Measurements from ENCODE around the gene SIK3.

Gene SIK3

DNA sequence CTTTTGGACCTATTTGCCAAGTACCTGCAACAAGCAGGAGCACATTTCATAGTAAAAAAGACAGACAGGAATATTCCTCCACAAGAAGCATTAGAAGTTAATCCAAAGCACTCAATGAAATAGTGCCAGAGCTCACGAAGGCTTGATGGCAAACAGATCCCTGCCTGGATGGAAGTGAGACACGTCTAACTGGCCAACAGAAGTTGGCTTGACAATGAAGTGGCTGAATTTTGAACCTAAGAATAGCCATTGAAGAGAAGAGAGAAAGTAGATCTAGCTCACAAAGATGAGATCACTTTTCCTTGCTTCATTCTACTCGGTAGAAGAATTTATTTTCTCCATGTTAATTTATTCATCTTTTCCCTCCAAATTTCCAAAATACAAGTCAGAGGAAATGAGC, 230.2 kb downstream of the SIK3 start:
- TF ChIP-seq, protein P1, sequence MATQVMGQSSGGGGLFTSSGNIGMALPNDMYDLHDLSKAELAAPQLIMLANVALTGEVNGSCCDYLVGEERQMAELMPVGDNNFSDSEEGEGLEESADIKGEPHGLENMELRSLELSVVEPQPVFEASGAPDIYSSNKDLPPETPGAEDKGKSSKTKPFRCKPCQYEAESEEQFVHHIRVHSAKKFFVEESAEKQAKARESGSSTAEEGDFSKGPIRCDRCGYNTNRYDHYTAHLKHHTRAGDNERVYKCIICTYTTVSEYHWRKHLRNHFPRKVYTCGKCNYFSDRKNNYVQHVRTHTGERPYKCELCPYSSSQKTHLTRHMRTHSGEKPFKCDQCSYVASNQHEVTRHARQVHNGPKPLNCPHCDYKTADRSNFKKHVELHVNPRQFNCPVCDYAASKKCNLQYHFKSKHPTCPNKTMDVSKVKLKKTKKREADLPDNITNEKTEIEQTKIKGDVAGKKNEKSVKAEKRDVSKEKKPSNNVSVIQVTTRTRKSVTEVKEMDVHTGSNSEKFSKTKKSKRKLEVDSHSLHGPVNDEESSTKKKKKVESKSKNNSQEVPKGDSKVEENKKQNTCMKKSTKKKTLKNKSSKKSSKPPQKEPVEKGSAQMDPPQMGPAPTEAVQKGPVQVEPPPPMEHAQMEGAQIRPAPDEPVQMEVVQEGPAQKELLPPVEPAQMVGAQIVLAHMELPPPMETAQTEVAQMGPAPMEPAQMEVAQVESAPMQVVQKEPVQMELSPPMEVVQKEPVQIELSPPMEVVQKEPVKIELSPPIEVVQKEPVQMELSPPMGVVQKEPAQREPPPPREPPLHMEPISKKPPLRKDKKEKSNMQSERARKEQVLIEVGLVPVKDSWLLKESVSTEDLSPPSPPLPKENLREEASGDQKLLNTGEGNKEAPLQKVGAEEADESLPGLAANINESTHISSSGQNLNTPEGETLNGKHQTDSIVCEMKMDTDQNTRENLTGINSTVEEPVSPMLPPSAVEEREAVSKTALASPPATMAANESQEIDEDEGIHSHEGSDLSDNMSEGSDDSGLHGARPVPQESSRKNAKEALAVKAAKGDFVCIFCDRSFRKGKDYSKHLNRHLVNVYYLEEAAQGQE (IDR thresholded peaks at IDR 0.05; ENCODE audit: insufficient read depth in 1 of 2, low read depth in 2 of 2, low read length in 2 of 2), result no peak
- TF ChIP-seq FOXP2 (optimal IDR thresholded peaks at IDR 0.05; ENCODE audit: borderline replicate concordance, extremely low read depth, extremely low read length, insufficient read depth) (no peak), TAF1 (IDR thresholded peaks at IDR 0.05; ENCODE audit: borderline replicate concordance, insufficient read depth, low read length) (no peak), POLR2AphosphoS5 (IDR thresholded peaks at IDR 0.05; ENCODE audit: low read depth, low read length) (no peak), SIN3A (IDR thresholded peaks at IDR 0.05; ENCODE audit: borderline replicate concordance, insufficient read depth, low read length) (no peak)

DNA sequence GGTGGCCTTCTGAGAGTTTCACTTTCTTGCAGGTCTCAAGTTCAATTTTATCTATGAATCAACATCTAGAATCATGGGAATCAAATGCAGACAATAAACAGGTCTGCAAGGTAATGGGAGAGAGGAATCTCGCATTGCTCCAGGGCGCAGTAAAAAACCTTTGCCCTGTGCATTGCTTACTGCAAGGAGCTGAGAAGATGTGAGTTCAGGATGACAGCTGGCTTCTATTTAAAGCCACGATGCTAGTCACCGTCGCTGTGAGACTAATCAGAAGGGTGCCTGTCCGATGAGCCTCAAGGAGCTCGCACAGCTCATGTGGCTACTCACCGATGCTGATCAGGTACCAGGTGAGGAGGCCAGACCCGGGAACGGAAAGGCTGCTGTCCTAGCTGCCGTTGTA, 230.6 kb downstream of the SIK3 start:
- TF ChIP-seq, protein P1 (IDR thresholded peaks at IDR 0.05; ENCODE audit: insufficient read depth in 1 of 2, low read depth in 2 of 2, low read length in 2 of 2), result no peak
- no peak for TF ChIP-seq POLR2AphosphoS5 (IDR thresholded peaks at IDR 0.05; ENCODE audit: low read depth, low read length)
- TF ChIP-seq SIN3A (IDR thresholded peaks at IDR 0.05; ENCODE audit: borderline replicate concordance, insufficient read depth, low read length), result no peak
- TF ChIP-seq FOXP2 (optimal IDR thresholded peaks at IDR 0.05; ENCODE audit: borderline replicate concordance, extremely low read depth, extremely low read length, insufficient read depth), result no peak
- TF ChIP-seq TAF1 (IDR thresholded peaks at IDR 0.05; ENCODE audit: borderline replicate concordance, insufficient read depth, low read length), result no peak

DNA sequence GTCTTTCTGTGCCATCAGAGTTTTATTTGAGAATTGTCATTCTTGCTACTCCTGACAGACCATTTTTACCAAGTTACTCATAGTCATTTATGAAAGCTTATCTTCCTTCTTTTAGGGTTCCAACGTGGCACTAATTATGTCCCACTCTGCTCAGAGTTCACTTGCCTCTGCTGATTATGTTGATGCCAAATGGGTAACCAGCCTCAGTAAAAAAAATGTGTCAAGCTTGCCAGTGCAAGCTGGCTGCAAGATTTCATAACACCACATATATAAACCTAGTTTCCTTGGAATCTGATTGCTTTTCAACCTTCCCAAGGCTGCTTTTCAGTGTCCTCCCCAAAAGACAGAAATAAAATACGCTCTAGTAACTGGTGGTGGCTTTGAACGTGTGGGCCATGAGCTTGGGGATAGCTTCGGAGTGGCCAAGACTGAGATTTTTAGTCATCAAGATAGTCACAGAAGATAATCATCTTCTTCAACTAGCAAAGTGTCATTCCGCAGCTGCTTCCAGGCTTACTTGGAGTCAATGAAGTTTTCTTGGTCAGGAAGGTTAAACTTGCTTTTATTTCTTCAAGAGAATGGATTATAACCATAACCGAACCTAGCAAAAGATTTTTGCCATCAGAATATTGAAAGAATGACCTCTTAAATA, 231.3 kb downstream of the SIK3 start:
- TF ChIP-seq FOXP2 (optimal IDR thresholded peaks at IDR 0.05; ENCODE audit: borderline replicate concordance, extremely low read depth, extremely low read length, insufficient read depth), result no peak
- TF ChIP-seq POLR2AphosphoS5 (IDR thresholded peaks at IDR 0.05; ENCODE audit: low read depth, low read length), result no peak
- no peak for TF ChIP-seq SIN3A (IDR thresholded peaks at IDR 0.05; ENCODE audit: borderline replicate concordance, insufficient read depth, low read length)
- no peak for TF ChIP-seq TAF1 (IDR thresholded peaks at IDR 0.05; ENCODE audit: borderline replicate concordance, insufficient read depth, low read length)
- TF ChIP-seq, protein P1 (IDR thresholded peaks at IDR 0.05; ENCODE audit: insufficient read depth in 1 of 2, low read depth in 2 of 2, low read length in 2 of 2), result no peak

DNA sequence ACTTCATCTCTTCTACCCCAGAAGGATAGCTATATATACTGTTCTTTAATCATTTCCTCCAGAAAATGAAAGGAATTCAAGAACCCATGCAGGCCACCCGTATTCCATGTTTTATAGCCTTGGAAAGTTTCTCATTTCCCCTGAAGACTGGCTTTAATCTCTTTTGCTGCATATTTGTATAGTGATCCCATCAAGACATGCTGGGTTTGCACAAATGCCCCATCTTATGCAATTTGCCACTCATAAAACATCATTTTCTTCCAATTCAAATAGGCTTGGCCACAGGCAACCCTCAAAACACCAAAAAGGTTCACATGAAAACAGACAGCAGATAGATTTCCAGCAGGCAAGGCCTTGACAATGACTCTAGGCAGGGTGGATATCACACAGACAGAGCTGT, 232.5 kb downstream of the SIK3 start:
- no peak for TF ChIP-seq SIN3A (IDR thresholded peaks at IDR 0.05; ENCODE audit: borderline replicate concordance, insufficient read depth, low read length)
- TF ChIP-seq FOXP2 (optimal IDR thresholded peaks at IDR 0.05; ENCODE audit: borderline replicate concordance, extremely low read depth, extremely low read length, insufficient read depth), result no peak
- TF ChIP-seq TAF1 (IDR thresholded peaks at IDR 0.05; ENCODE audit: borderline replicate concordance, insufficient read depth, low read length), result no peak
- TF ChIP-seq, protein P1 (IDR thresholded peaks at IDR 0.05; ENCODE audit: insufficient read depth in 1 of 2, low read depth in 2 of 2, low read length in 2 of 2), result no peak
- TF ChIP-seq POLR2AphosphoS5 (IDR thresholded peaks at IDR 0.05; ENCODE audit: low read depth, low read length), result no peak
